Prostate gland (tissue), 2 donors: Measurements from ENCODE around the gene TRH.

Experiments
- POLR2A ChIP-seq: fragments of 450-650 bp; IDR thresholded peaks from one replicate; pipeline ENCODE4 v1.6.1; 2016; ENCODE audit warnings: antibody characterized with exemption, mild to moderate bottlenecking
- TF ChIP-seq, protein P1 (sequence below), 4 experiments: fragments of 200-600 bp in 2 of 4; fragments of 450-650 bp in 2 of 4; sonication (generic) in 2 of 4; IDR thresholded peaks; 1 replicate in 3 of 4; 2 replicates in 1 of 4; pipeline ENCODE4 v1.5.1; 2016 to 2019; ENCODE audit warnings: antibody characterized with exemption in 4 of 4, mild to moderate bottlenecking in 2 of 4, moderate library complexity in 2 of 4

GRCh38 chr3:129956936-129957335, 17.6 kb upstream of the TRH start:
- TF ChIP-seq POLR2A, result no peak
- TF ChIP-seq, protein P1, sequence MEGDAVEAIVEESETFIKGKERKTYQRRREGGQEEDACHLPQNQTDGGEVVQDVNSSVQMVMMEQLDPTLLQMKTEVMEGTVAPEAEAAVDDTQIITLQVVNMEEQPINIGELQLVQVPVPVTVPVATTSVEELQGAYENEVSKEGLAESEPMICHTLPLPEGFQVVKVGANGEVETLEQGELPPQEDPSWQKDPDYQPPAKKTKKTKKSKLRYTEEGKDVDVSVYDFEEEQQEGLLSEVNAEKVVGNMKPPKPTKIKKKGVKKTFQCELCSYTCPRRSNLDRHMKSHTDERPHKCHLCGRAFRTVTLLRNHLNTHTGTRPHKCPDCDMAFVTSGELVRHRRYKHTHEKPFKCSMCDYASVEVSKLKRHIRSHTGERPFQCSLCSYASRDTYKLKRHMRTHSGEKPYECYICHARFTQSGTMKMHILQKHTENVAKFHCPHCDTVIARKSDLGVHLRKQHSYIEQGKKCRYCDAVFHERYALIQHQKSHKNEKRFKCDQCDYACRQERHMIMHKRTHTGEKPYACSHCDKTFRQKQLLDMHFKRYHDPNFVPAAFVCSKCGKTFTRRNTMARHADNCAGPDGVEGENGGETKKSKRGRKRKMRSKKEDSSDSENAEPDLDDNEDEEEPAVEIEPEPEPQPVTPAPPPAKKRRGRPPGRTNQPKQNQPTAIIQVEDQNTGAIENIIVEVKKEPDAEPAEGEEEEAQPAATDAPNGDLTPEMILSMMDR (IDR thresholded peaks at IDR 0.05), result no peak
